Colonic mucosa (tissue), 4 donors: ENCODE results near the gene FADS6. TPM values are rescaled to one million over a fixed set of nuclear protein-coding genes. Genes with fewer than 3 reads are reported as not detected.

Experiments
- DNase-seq: peaks from one replicate; pipeline ENCODE4 v3.0.0-alpha.2; 2020
- H3K27ac ChIP-seq: fragments of 200-600 bp; one replicate; pipeline ENCODE4 v1.8.0; 2021
- H3K27me3 ChIP-seq: fragments of 200-600 bp; one replicate; pipeline ENCODE4 v1.8.0; 2021
- H3K36me3 ChIP-seq: fragments of 200-600 bp; one replicate; pipeline ENCODE4 v1.8.0; 2021
- H3K4me1 ChIP-seq: fragments of 200-600 bp; one replicate; pipeline ENCODE4 v1.8.0; 2021; ENCODE audit warnings: mild to moderate bottlenecking
- H3K4me3 ChIP-seq: fragments of 200-600 bp; one replicate; pipeline ENCODE4 v1.8.0; 2021
- H3K9ac ChIP-seq, 2 donors: one replicate each; pipeline ENCODE4 v1.7.0; 2013; ENCODE audit warnings: control low read depth in 2 of 2, low read depth in 2 of 2, low read length in 2 of 2
- H3K9me3 ChIP-seq: fragments of 200-600 bp; one replicate; pipeline ENCODE4 v1.8.0; 2021
- intact Hi-C: fragments of 100-400 bp; cut with DNase I; formaldehyde crosslinking; loops from one replicate; pipeline ENCODE4 v1.14.1; 2022
- total RNA-seq, 2 donors: library from RNA; stranded (reverse); fragmentation: NEBNext Ultra II Directional in 1 of 2; extraction: Animal tissue kit (Norgen Biotek cat#: 25700) in 1 of 2; gene quantifications; one replicate each; pipeline ENCODE4 v1.2.1, GENCODE V29; 2021
- TF ChIP-seq, protein P1 (sequence below): fragments of 200-600 bp; IDR thresholded peaks from one replicate; pipeline ENCODE4 v1.8.0; 2022; ENCODE audit warnings: antibody characterized with exemption, mild to moderate bottlenecking
- donor health status: healthy.
- donor health status: DM: no; HTN: no; CAD: no.
- donor health status: DM: no; HTN: no; CAD: no.

The FADS6 gene
- total RNA-seq, 2 donors from 2014 or later: 0.30 to 18.4 TPM

DNA sequence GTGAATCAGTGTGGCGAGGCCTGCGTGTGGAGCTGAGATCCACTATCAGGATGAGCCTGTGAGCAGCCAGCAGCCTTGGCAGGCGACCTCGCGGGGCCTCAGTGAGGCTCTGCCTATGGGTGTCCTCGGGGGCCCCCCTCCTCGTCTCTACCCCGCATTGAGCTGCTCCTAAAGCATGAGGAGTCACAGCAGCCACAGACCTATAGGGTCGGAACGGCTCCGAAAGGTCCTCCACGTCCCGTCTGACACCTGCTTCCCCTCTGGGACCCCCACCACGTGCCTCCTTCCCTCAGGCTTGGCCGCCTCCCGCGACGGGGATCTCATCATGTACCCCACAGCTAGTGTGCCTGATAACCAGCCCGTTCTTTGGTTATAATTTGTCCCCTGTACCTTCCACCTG, 62.6 kb downstream of the FADS6 start:
- TF ChIP-seq, protein P1, sequence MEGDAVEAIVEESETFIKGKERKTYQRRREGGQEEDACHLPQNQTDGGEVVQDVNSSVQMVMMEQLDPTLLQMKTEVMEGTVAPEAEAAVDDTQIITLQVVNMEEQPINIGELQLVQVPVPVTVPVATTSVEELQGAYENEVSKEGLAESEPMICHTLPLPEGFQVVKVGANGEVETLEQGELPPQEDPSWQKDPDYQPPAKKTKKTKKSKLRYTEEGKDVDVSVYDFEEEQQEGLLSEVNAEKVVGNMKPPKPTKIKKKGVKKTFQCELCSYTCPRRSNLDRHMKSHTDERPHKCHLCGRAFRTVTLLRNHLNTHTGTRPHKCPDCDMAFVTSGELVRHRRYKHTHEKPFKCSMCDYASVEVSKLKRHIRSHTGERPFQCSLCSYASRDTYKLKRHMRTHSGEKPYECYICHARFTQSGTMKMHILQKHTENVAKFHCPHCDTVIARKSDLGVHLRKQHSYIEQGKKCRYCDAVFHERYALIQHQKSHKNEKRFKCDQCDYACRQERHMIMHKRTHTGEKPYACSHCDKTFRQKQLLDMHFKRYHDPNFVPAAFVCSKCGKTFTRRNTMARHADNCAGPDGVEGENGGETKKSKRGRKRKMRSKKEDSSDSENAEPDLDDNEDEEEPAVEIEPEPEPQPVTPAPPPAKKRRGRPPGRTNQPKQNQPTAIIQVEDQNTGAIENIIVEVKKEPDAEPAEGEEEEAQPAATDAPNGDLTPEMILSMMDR: no peak
- DNase-seq: no peak

GRCh38 chr17:74827800-74828199, 65.6 kb downstream of the FADS6 start:
- H3K9me3 ChIP-seq: no peaks in the 10 kb centered on the region
- no peaks in the 10 kb centered on the region for H3K4me1 ChIP-seq
- TF ChIP-seq, protein P1: no peak
- H3K27me3 ChIP-seq: no peaks in the 10 kb centered on the region
- DNase-seq: no peak
- H3K4me3 ChIP-seq: no peak overlapping the region
- H3K9ac ChIP-seq: no peak overlapping the region
- intact Hi-C loops: no loop called here
- no peak overlapping the region for H3K27ac ChIP-seq
- no peaks in the 10 kb centered on the region for H3K36me3 ChIP-seq

More for the DNA sequence above, 62.6 kb downstream of the FADS6 start:
- Histone ChIP-seq H3K9me3 (no peaks in the 10 kb centered on the region), H3K4me3 (no peak overlapping the region), H3K27me3 (no peaks in the 10 kb centered on the region), H3K4me1 (no peaks in the 10 kb centered on the region), H3K27ac (no peak overlapping the region), H3K36me3 (no peaks in the 10 kb centered on the region), H3K9ac (no peak overlapping the region)
- intact Hi-C loops: no loop called here

Other genes with a start within 250 kb of the FADS6 start
- 1 to 10 TPM; 1.0 to 1.1 TPM for gene CD300LF, start 180.7 kb downstream of the FADS6 start, total RNA-seq
- gene RAB37, start 156.4 kb downstream of the FADS6 start, total RNA-seq: 1 to 10 TPM; 4.5 to 7.2 TPM
- gene NHERF1, start 145.0 kb downstream of the FADS6 start, total RNA-seq: 100 to 1,000 TPM; 186 to 244 TPM
- gene NAT9, start 117.3 kb downstream of the FADS6 start, total RNA-seq: 10 to 100 TPM; 28.4 to 52.6 TPM
- gene GRIN2C, start 33.7 kb downstream of the FADS6 start, total RNA-seq: under 1 TPM; 0.16 to 0.30 TPM
- gene FDXR, start 20.6 kb downstream of the FADS6 start, total RNA-seq: 10 to 100 TPM; 17.7 to 26.9 TPM
- under 1 TPM in 1 of 2 donors, not detected in 1; 0.05 TPM for gene USH1G, start 29.6 kb upstream of the FADS6 start, total RNA-seq
- gene OTOP2, start 30.6 kb upstream of the FADS6 start, total RNA-seq: 10 to 100 TPM in 1 of 2 donors, 1 to 10 TPM in 1; 5.7 to 18.4 TPM
- gene OTOP3, start 42.3 kb upstream of the FADS6 start, total RNA-seq: under 1 TPM in 1 of 2 donors, not detected in 1; 0.40 TPM
- gene HID1, start 79.1 kb upstream of the FADS6 start, total RNA-seq: 10 to 100 TPM; 47.8 to 54.8 TPM
- 1 to 10 TPM; 3.7 to 4.1 TPM for gene CDR2L, start 94.0 kb upstream of the FADS6 start, total RNA-seq
- 10 to 100 TPM; 27.2 to 50.1 TPM for gene MRPL58, start 119.0 kb upstream of the FADS6 start, total RNA-seq
- gene ATP5PD, start 153.3 kb upstream of the FADS6 start, total RNA-seq: 100 to 1,000 TPM; 302 to 371 TPM
- 10 to 100 TPM; 14.8 to 18.1 TPM for gene KCTD2, start 153.6 kb upstream of the FADS6 start, total RNA-seq
- 10 to 100 TPM; 19.4 to 50.1 TPM for gene SLC16A5, start 194.3 kb upstream of the FADS6 start, total RNA-seq
- 10 to 100 TPM; 20.5 to 20.7 TPM for gene ARMC7, start 216.3 kb upstream of the FADS6 start, total RNA-seq
- gene NT5C, start 238.1 kb upstream of the FADS6 start, total RNA-seq: 10 to 100 TPM; 72.3 to 94.9 TPM